DMS 273 (cell line): Measurements from ENCODE around the gene KCNJ12.
"Not testable (repeated sequence)": the region's sequence is repeated elsewhere in the genome, so short reads cannot be mapped to it uniquely, and the experiment has no call there.

Experiments used
- DNase-seq: peaks from one replicate; lab custom pipeline; 2025; ENCODE audit not compliant: unreplicated experiment; lab: John Stamatoyannopoulos, UW

KCNJ12 gene

GRCh38 chr17:21405904-21406400, 29.8 kb downstream of the KCNJ12 start:
- DNase-seq: not testable (repeated sequence)

DNA sequence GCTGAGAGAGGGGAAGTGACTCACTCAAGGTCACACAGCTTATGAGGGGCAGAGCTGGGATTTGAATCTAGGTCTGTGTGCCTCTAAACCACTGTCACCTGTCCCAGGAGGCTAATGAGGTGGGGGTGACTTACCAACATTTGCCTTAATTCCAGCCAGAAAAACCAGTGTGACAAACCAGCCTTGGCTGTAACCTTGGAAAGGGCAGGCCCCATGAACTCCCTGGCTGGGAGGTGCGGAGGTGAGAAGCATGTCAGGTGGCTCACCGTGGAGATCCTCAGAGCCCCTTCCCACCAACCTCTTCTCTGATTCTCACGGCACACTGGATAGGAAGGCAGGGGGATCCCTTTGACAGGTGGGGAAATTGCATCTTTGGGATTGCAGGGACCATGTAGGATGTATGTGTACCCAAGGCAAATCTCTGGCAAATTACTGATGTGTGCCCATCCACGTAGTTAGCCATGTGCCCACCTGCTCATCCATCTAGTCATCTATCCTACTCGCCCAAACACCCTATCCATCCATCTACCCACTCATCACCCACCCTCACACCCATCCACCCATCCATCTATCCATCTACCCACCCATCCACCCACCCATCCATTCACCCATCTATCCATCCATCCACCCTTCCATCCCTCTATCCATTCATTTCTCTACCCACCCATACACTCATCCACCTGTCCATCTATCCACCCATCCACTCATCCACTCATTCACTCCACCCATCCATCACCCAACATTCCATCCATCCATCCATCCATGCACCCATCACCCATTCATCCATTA, 30.7 kb downstream of the KCNJ12 start:
- DNase-seq: not testable (repeated sequence)

- not testable (repeated sequence) for DNase-seq
Observed at GRCh38 chr17:21407752-21408151, 31.6 kb downstream of the KCNJ12 start.

GRCh38 chr17:21408224-21408623, 32.1 kb downstream of the KCNJ12 start:
- DNase-seq: not testable (repeated sequence)

DNA sequence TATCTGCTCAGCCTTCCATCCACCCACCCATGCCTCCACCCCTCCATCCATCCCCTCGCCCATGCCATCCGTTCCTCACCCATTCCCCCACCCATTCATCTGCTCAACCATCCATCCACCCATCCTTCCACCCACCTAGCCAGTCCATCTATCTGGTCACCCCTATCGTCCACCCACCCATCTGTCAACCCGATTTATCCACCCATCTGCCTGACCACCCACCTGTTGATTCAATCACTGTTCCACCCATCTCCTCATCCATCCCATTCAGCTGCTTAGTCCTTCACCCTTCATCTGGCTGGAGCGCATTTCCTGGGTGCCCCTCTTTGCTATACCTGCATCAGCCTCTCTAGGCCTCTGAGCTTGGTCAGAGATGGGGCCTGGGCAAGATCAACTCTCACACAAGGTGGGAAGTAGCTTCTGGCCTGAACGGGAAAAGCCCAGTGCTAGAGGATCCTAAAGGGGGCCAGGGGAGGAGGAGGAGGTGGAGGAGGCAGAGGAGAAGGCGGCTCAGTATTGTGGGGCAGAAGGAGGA, 32.7 kb downstream of the KCNJ12 start:
- not testable (repeated sequence) for DNase-seq

GRCh38 chr17:21409388-21409787, 33.2 kb downstream of the KCNJ12 start:
- not testable (repeated sequence) for DNase-seq

DNA sequence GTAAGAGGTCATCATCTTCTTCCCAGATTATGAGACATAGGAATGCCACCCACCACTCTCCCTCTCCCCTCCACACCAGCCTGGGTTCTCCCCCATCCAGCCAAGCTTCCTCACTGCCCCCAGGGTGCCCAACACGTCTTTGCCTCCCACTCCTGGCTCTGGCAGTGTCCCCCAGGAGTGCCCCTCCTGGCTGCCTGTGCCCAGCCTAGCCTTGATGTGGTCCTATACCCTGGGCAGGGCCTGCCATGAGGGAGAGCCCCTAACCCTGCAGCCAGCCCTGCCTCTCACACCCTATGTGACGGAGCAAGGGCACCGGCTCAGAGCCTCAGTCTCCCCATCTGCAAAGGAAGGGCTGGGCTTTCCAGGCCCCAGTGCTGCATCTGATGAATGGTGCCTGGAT, 33.8 kb downstream of the KCNJ12 start:
- DNase-seq: not testable (repeated sequence)

DNA sequence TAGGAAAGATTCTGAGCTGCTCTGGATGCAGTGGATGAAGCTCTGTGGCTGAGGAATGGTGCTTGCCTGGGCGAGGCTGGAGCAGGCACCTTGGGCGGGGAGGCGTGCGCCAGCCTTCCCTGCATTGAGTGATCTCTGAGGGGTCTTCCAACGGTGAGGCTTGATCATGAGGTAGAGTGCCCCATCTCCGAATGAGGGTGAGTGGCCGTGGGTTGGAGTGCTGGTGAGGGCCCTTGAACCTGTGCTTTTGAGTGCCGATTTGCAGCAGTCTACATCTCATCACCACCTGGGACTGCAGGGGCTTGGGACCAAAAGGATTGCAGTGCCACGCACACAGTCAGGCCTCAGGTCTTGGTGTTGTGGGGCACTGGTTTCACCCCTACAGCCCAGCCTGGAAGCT, 34.2 kb downstream of the KCNJ12 start:
- not testable (repeated sequence) for DNase-seq

DNA sequence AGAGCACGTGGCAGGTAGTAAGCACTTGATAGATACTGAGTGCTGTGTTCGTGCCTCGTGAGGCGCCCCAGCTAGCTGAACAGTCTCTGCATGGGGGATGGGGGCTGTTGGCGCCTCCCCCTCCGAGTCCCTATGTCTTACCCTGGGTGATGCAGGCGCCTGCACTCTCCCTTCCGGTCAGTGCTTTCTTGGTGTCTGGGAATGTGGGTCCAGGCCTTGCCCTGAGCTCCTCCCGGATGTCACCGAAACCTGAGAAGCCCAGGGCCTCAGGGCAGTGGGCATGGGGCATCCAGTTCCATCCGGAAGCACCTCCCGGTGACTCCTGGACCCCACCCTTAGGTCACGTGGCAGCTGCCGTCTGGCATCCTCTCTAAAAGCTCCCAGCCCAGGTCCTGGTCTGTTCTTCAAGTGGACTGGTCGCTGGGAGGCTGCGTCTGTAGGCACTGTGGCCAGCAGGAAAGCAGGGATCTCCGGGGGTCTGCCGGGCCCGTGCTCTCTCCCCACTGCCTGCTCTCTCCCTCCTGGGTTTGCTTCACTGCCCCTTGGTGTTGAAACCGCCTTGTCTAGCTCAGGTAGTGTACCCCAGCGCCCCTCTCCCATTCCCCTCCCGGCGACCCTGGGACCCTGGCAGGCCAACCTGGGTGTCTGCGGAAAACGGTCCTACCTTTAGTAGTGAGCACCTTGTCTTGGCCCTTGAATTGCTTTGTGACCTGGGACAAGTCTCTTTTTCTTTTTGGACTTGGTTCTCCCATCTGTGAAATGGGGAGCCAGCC, 34.9 kb downstream of the KCNJ12 start:
- not testable (repeated sequence) for DNase-seq

- DNase-seq: not testable (repeated sequence)
Observed at GRCh38 chr17:21411679-21412205, 35.6 kb downstream of the KCNJ12 start.

DNA sequence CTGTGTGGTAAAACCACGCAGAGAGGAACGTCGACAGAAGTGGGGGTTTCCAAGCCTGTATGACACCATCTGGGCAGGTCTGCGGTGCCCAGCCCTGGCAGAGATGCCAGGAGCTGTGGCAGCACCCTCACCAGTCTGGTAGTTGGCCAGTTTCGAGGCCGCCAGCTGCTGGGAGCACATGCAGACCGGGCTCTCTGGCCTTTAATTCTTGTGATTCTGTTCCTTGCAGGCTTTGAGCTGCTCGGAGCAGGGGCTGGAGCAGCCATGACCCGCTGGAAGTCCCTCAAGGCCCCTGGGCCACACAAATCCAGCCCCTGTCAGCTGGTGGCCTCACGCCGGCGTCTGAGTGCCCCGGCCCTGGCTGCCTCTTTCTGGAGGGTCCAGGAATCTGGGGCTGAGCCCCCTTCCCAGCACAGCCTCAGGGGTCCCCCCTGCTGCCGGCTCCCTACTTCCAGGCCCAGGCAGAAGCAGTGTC, 36.1 kb downstream of the KCNJ12 start:
- not testable (repeated sequence) for DNase-seq

DNA sequence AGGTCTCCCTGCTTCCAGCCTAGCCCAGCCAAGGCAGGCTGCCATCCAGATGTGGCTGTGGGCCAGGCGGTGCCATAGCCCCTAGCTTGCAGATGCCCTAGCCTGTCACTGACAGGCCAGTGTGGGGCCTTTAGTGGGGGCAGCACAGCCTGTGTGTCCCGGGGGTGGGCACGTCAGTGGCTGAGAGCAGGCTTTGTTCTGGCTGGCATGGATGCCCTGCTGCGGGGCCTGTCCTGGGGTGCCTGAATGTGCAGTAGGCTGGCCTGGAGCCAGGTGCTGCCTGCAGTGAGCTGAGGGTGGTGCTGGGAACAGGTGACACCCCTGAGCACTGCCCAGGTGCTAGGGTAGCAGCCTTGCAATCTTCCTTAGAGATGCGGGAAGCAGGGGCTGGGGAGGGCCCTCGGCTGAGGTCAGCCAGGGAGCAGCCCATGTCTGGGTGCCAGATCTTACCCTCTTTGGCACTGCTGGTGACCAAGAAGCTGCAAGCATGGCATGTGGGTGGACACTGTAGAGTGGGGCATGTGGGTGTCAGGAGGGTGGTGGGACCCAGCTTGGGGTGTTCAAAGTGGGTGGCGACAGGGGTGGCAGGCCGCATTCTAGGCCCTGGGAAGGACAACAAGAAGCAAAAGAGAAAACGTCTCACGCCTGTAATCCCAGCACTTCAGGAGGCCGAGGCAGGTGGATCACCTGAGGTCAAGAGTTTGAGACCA, 37.6 kb downstream of the KCNJ12 start:
- DNase-seq: not testable (repeated sequence)

DNA sequence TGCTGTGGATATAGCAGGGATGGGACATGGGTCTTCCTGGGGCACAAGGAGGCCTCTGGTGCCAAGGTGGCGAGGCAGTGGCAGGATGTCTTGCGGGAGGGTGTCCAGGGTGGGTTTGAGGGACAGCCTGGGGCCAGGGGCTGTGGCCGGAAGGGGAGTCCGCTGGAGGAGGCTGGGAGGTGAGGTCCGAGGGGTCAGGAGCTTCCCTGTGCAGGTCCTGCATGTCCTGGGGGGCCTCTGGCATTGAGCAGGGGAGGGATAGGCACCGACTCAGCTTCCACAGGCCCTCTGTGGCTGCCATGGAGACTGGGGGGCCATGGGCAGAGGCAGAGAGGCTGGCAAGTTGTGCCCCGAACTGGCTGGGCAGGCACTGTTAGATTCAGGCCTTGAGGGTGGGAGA, 38.5 kb downstream of the KCNJ12 start:
- not testable (repeated sequence) for DNase-seq

GRCh38 chr17:21415166-21415990, 39.2 kb downstream of the KCNJ12 start:
- not testable (repeated sequence) for DNase-seq

- DNase-seq: not testable (repeated sequence)
Observed at GRCh38 chr17:21416471-21416981, 40.4 kb downstream of the KCNJ12 start.

- DNase-seq: not testable (repeated sequence)
Observed at GRCh38 chr17:21417349-21417748, 41.2 kb downstream of the KCNJ12 start.

GRCh38 chr17:21417921-21418320, 41.8 kb downstream of the KCNJ12 start:
- no peak for DNase-seq

DNA sequence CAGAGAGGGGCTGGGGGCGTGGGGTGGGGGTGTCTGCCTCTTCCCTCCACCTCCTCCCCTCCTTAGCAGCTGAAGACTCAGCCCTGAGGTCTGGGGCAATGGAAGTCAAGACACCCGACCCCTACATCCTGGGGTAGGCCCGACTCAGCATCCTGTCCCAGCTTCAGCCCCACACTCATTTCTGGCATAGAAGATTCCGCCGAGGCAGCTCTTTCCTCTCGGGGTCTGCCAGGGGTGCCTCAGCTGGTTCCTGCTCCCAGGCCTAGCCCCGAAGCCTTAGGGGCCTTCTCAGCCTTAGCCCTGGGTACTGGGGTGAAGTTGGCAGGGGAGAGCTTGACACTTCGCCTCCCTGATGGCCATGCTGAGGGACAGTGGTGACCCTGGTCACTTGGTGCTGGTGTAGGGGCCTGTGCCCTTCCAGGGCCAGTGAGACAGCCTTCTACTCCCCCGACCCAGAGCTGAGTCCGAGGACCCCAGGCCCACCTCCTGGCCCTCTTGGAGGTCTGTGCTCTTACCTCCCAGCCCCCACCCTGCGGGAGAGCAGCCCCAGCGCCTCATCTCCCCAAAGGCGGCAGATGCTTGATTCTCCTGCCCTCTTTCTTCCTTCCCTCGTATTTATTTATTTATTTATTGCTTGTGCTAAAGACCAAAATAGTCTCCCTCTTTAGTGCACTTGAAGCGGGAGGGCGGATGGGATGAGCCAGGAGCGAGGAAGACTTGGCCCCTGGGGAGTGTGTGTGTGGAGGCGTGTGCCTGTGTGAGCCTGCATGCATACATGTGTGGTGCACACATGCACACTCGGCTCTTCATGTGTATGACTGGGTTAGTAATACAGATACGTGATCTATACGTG, 42.5 kb downstream of the KCNJ12 start:
- no peak for DNase-seq
